Body of pancreas (tissue), 4 donors: ENCODE data around the gene PBX2. TPM values are rescaled to one million over a fixed set of nuclear protein-coding genes. Genes with fewer than 3 reads are reported as not detected.

Experiments used
- ATAC-seq: fragments of 150-250 bp; one replicate; pipeline ENCODE4 v1.9.1; 2016
- DNase-seq, 4 donors: peaks; one replicate each; pipeline ENCODE4 v3.0.0-alpha.2; 2019
- H3K27ac ChIP-seq, 4 donors: fragments of 200-600 bp; sonication (generic); 1 replicate in 3 of 4; 2 replicates in 1 of 4; pipeline versions ENCODE4 v1.5.1 to v1.6.1; 2016 to 2019; ENCODE audit warnings: mild to moderate bottlenecking in 1 of 4, mixed read lengths in 1 of 4, moderate library complexity in 1 of 4
- H3K27me3 ChIP-seq, 2 donors: fragments of 200-600 bp; sonication (generic); one replicate each; pipeline ENCODE4 v1.6.0; 2016; ENCODE audit warnings: mild to moderate bottlenecking in 1 of 2
- H3K36me3 ChIP-seq, 2 donors: fragments of 200-600 bp; sonication (generic); replicated peaks in 1 of 2; 2 replicates each; pipeline ENCODE4 v1.5.1; 2016; ENCODE audit warnings: low read depth in 2 of 2; ENCODE audit not compliant: insufficient read depth in 1 of 2
- H3K4me1 ChIP-seq: fragments of 200-600 bp; sonication (generic); one replicate; pipeline ENCODE4 v1.6.0; 2016
- H3K4me3 ChIP-seq, 2 donors: fragments of 200-600 bp; sonication (generic); 1 replicate in 1 of 2; 2 replicates in 1 of 2; pipeline ENCODE4 v1.5.1; 2016 to 2019
- H3K9me3 ChIP-seq, 3 donors: fragments of 200-600 bp; sonication (generic); 1 replicate in 2 of 3; 2 replicates in 1 of 3; pipeline ENCODE4 v1.5.1; 2016
- POLR2A ChIP-seq, 3 donors: fragments of 450-650 bp; IDR thresholded peaks; one replicate each; pipeline ENCODE4 v1.6.1; 2016; ENCODE audit warnings: antibody characterized with exemption in 3 of 3, mild to moderate bottlenecking in 2 of 3
- WGBS, 2 donors: methylation state at CpG; one replicate each; pipeline ENCODE4 v1.1.5; 2017; 5-methylcytosine and 5-hydroxymethylcytosine counted together
- intact Hi-C: fragments of 100-400 bp; cut with DNase I; formaldehyde crosslinking; loops from one replicate; pipeline ENCODE4 v1.15.1; 2023
- total RNA-seq, 2 donors: library from RNA; depleted of rRNA; stranded (reverse); fragments of >200 nt; gene quantifications; one replicate each; pipeline ENCODE4 v1.1.0, GENCODE V29; 2016
- TF ChIP-seq, protein P1 (sequence below), 7 experiments: fragments of 450-650 bp in 4 of 7; fragments of 200-600 bp in 3 of 7; sonication (generic) in 3 of 7; IDR thresholded peaks; one replicate each; pipeline ENCODE4 v1.5.1; 2016 to 2019; ENCODE audit warnings: antibody characterized with exemption in 7 of 7

Gene PBX2
- total RNA-seq, 2 donors from 2014 or later: 28.8 to 31.3 TPM

DNA sequence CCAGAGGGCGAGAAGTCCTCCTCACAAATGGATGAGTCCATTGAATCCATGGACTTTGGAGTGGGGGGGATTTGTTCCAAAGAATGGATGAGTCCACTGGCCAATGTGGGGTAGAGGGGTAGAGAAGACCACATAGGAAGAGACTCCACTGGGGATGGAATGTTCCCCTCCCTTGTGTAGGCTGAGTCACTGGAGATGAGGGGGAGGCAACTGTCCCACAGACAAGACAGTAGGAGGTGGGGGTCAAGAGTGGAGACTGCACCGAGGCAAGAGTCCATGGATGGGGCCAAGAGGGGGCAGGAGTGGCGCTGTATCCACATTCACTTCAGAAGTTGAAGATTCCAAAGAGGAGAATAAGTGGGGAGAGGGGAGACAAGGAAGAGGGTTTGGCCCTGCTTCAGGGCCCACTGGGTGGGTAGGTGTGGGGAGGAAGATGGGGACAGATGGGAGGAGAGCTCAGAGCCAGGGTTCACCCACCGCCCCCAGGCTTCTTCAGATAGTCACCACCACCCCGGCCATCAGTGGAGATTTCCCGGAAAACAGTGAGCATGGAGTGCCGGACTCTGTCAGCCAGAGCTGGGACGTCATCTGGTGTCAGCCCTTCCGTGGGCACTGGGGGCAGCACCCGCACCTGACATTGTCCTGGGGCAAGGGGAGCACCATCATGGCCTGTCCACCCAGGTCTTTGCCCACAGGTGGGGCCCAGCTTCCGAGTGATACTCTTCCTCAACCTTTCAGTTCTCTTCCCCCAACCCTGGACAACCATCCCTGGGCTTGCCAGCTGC lies 21.0 kb downstream of the PBX2 start:
- DNase-seq: no peak
- no peaks in the 10 kb centered on the region for H3K27me3 ChIP-seq
- no peak overlapping the region for H3K27ac ChIP-seq
- no peaks in the 10 kb centered on the region for H3K9me3 ChIP-seq
- intact Hi-C loops: no loop called here
- peaks cover 0 to 1% of the 10 kb centered on the region in 2 donors for H3K36me3 ChIP-seq
- no peak for ATAC-seq
- TF ChIP-seq, protein P1, sequence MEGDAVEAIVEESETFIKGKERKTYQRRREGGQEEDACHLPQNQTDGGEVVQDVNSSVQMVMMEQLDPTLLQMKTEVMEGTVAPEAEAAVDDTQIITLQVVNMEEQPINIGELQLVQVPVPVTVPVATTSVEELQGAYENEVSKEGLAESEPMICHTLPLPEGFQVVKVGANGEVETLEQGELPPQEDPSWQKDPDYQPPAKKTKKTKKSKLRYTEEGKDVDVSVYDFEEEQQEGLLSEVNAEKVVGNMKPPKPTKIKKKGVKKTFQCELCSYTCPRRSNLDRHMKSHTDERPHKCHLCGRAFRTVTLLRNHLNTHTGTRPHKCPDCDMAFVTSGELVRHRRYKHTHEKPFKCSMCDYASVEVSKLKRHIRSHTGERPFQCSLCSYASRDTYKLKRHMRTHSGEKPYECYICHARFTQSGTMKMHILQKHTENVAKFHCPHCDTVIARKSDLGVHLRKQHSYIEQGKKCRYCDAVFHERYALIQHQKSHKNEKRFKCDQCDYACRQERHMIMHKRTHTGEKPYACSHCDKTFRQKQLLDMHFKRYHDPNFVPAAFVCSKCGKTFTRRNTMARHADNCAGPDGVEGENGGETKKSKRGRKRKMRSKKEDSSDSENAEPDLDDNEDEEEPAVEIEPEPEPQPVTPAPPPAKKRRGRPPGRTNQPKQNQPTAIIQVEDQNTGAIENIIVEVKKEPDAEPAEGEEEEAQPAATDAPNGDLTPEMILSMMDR (IDR thresholded peaks at IDR 0.05): no peak
- TF ChIP-seq POLR2A (IDR thresholded peaks at IDR 0.05): no peak
- 80 to 90% methylated on average over 7 to 11 of the region's 11 CpGs for whole genome bisulfite sequencing, 2 donors
- no peaks in the 10 kb centered on the region for H3K4me1 ChIP-seq
- no peak overlapping the region for H3K4me3 ChIP-seq

DNA sequence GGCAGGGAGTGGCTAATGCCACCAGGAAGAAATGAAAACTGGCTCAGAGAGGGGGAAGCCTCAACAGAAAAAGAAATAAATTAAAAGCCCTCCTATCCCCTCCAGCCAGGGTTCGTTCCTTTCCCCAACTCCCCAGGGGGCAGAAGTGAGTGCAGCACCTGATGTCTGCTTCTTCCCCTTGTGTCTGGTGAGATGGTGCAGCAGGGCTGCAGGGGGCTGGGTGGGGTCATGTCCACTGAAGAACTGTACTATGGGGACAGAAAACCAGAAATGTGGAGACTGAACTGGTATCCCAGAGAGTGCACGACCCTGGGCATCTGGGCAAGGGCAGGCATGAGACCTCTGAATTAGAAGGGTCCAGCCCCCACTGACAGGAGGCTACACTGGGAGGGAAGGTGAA lies 21.7 kb downstream of the PBX2 start:
- H3K27ac ChIP-seq: no peak overlapping the region

DNA sequence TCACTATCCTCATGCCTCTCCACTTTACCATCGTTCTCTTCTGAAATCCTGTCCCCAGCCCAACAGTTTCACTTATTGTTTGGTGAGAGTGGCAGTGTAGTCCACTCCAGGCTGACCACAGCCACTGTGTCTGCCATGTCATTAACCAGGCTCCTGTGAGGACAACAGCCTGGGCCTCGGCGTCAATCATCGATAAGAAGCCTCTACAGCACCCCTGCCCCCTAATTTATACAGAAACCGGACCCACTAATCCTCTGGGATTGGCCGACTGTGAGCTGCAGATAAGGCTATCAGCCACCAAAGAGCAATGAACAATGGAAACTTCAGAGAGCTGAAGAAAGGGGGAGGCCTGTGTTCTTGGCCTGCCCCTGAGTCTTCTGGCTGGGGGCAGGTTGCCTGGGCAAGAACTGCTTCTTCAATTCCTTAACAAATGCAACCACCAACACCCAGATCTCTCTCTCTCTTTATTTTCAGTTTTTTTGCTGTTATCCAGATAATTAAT lies 22.2 kb downstream of the PBX2 start:
- TF ChIP-seq POLR2A (IDR thresholded peaks at IDR 0.05): no peak
- TF ChIP-seq, protein P1 (IDR thresholded peaks at IDR 0.05): no peak
- Histone ChIP-seq H3K4me1 (no peaks in the 10 kb centered on the region), H3K4me3 (no peak overlapping the region), H3K36me3 (peaks cover 0 to 1% of the 10 kb centered on the region in 2 donors), H3K9me3 (no peaks in the 10 kb centered on the region), H3K27me3 (no peaks in the 10 kb centered on the region), H3K27ac (no peak overlapping the region)
- 39 to 41% methylated on average over 6 of the region's 6 CpGs for WGBS, 2 donors
- ATAC-seq (no peak), DNase-seq (no peak)
- intact Hi-C loops: no loop called here

More for the DNA sequence above, 21.7 kb downstream of the PBX2 start:
- H3K4me1 ChIP-seq: no peaks in the 10 kb centered on the region
- no peak for DNase-seq
- no peak for ATAC-seq
- peaks cover 0 to 1% of the 10 kb centered on the region in 2 donors for H3K36me3 ChIP-seq
- H3K4me3 ChIP-seq: no peak overlapping the region
- TF ChIP-seq, protein P1 (IDR thresholded peaks at IDR 0.05): no peak
- no peak for TF ChIP-seq POLR2A (IDR thresholded peaks at IDR 0.05)
- 75 to 89% methylated on average over 2 of the region's 2 CpGs for WGBS, 2 donors
- no peaks in the 10 kb centered on the region for H3K9me3 ChIP-seq
- H3K27me3 ChIP-seq: no peaks in the 10 kb centered on the region
- intact Hi-C loops: no loop called here

DNA sequence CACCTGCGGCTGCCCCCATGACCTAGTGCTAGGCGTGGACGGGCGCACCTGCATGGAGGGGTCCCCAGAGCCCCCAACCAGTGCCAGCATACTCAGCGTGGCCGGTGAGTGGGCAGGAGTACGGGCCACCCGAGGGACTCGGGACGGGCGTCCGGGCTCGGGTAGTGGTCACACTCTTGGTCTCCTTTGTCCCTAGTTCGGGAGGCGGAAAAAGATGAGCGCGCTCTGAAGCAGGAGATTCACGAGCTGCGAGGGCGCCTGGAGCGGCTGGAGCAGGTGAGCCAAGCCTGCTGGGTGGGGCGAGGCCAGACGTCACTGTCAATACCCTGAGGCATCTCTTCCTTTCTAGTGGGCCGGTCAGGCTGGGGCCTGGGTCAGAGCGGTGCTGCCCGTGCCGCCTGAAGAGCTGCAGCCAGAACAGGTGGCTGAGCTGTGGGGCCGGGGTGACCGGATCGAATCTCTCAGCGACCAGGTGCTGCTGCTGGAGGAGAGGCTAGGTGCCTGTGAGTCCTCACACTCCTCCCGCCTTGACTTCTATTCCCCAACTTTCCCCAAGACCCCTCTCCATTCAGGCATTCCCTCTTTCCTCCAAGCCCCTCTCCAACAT lies 22.7 kb downstream of the PBX2 start:
- H3K27ac ChIP-seq: no peak overlapping the region
- no peaks in the 10 kb centered on the region for H3K4me1 ChIP-seq
- ATAC-seq (no peak), DNase-seq (no peak)
- H3K9me3 ChIP-seq: no peaks in the 10 kb centered on the region
- no peaks in the 10 kb centered on the region for H3K27me3 ChIP-seq
- peaks cover 0 to 1% of the 10 kb centered on the region in 2 donors for H3K36me3 ChIP-seq
- H3K4me3 ChIP-seq: no peak overlapping the region
- TF ChIP-seq, protein P1 (IDR thresholded peaks at IDR 0.05): no peak
- TF ChIP-seq POLR2A (IDR thresholded peaks at IDR 0.05): no peak
- intact Hi-C loops: no loop called here
- WGBS, 2 donors: 92% methylated on average over 10 to 31 of the region's 32 CpGs
